PC-3 (cell line): ENCODE data around the gene JAZF1.

Experiments used
- CTCF ChIP-seq: fragments of 300-600 bp; sonication (generic); conservative IDR thresholded peaks from 2 replicates; pipeline ENCODE4 v1.5.1; 2017; ENCODE audit warnings: antibody characterized with exemption, low read depth, mild to moderate bottlenecking, low read length
- EZH2 ChIP-seq: fragments of 300-600 bp; sonication (generic); IDR thresholded peaks from one replicate; pipeline ENCODE4 v1.6.1; 2017; ENCODE audit warnings: antibody characterized with exemption, mild to moderate bottlenecking, low read length; ENCODE audit not compliant: unreplicated experiment

- no peak for TF ChIP-seq EZH2
- no peak for TF ChIP-seq CTCF
Measured at GRCh38 chr7:27995228-27995627, 185.4 kb downstream of the JAZF1 start.
